Ishikawa (cell line): ENCODE results near the gene BANF2.

Experiments
- CREB1 ChIP-seq: IDR thresholded peaks from 2 replicates; pipeline ENCODE4 v1.6.1; 2012; ENCODE audit warnings: low read depth
- EGR1 ChIP-seq: IDR thresholded peaks from 2 replicates; pipeline ENCODE4 v1.6.1; 2012
- EP300 ChIP-seq: IDR thresholded peaks from 2 replicates; pipeline ENCODE4 v1.6.1; 2012; ENCODE audit warnings: borderline replicate concordance
- FOXM1 ChIP-seq: IDR thresholded peaks from 2 replicates; pipeline ENCODE4 v1.6.1; 2012; ENCODE audit warnings: low read depth, borderline replicate concordance
- MAX ChIP-seq: IDR thresholded peaks from 2 replicates; pipeline ENCODE4 v1.6.1; 2012
- NFIC ChIP-seq: IDR thresholded peaks from 2 replicates; pipeline ENCODE4 v1.6.1; 2012
- RAD21 ChIP-seq: IDR thresholded peaks from 2 replicates; pipeline ENCODE4 v1.6.1; 2012; ENCODE audit warnings: low read depth
- REST ChIP-seq: IDR thresholded peaks from 2 replicates; pipeline ENCODE4 v1.6.1; 2012; ENCODE audit warnings: low read depth, mild to moderate bottlenecking
- TAF1 ChIP-seq: IDR thresholded peaks from 2 replicates; pipeline ENCODE4 v1.6.1; 2012; ENCODE audit warnings: low read depth, mild to moderate bottlenecking
- YY1 ChIP-seq: IDR thresholded peaks from 2 replicates; pipeline ENCODE4 v1.6.1; 2012; ENCODE audit warnings: low read depth
- ZBTB7A ChIP-seq: IDR thresholded peaks from 2 replicates; pipeline ENCODE4 v1.6.1; 2012; ENCODE audit warnings: low read depth

GRCh38 chr20:17674722-17675518, 24.8 kb upstream of the BANF2 start:
- no peak for TF ChIP-seq RAD21
- TF ChIP-seq CREB1, result no peak
- TF ChIP-seq EP300, result no peak
- TF ChIP-seq MAX, result no peak
- TF ChIP-seq REST, result no peak
- TF ChIP-seq FOXM1, result no peak
- no peak for TF ChIP-seq TAF1
- TF ChIP-seq NFIC, result no peak
- TF ChIP-seq YY1, result no peak
- no peak for TF ChIP-seq ZBTB7A
- TF ChIP-seq EGR1, result no peak
